ENCODE measurements around the gene CACNA2D1.

DNA sequence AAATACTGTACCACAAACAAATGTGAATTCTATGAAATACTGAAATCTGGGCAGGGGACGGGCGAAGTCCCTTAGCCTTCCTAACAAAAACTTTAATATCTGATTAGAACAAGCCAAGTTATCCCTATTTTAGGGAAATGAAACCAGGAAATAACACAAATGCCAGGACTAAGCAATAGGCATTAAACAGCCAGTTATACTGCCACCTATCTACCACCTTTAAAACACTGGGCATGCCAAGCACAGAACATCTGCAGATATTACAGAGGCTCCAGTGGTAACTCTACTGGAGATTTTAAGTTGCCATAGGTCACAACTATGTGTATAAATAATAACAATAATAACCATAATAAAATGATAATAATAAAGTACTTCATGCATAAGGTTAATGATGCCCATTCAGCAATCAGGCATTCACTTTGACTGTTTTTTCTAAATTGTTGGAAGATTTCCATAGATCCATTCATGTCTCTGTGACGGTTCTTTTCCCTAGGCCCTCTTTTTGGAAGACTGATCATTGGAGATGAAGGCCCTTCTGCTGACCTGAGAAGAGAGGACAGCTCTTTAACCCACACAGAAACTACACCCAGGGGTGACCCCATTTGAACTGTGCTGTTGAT is 195.7 kb downstream of the CACNA2D1 start:
- TF ChIP-seq SREBF1 (IDR thresholded peaks at IDR 0.05; ENCODE audit: borderline replicate concordance, low read depth, low read length) (no peak), NR1H2 (CRISPR knock-in tag; IDR thresholded peaks at IDR 0.05) (no peak), ZNF23 (CRISPR knock-in tag; IDR thresholded peaks at IDR 0.05) (no peak)
- TF ChIP-seq, protein P1, sequence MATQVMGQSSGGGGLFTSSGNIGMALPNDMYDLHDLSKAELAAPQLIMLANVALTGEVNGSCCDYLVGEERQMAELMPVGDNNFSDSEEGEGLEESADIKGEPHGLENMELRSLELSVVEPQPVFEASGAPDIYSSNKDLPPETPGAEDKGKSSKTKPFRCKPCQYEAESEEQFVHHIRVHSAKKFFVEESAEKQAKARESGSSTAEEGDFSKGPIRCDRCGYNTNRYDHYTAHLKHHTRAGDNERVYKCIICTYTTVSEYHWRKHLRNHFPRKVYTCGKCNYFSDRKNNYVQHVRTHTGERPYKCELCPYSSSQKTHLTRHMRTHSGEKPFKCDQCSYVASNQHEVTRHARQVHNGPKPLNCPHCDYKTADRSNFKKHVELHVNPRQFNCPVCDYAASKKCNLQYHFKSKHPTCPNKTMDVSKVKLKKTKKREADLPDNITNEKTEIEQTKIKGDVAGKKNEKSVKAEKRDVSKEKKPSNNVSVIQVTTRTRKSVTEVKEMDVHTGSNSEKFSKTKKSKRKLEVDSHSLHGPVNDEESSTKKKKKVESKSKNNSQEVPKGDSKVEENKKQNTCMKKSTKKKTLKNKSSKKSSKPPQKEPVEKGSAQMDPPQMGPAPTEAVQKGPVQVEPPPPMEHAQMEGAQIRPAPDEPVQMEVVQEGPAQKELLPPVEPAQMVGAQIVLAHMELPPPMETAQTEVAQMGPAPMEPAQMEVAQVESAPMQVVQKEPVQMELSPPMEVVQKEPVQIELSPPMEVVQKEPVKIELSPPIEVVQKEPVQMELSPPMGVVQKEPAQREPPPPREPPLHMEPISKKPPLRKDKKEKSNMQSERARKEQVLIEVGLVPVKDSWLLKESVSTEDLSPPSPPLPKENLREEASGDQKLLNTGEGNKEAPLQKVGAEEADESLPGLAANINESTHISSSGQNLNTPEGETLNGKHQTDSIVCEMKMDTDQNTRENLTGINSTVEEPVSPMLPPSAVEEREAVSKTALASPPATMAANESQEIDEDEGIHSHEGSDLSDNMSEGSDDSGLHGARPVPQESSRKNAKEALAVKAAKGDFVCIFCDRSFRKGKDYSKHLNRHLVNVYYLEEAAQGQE (IDR thresholded peaks at IDR 0.05; ENCODE audit: borderline replicate concordance), result no peak
- TF ChIP-seq, protein P1 (CRISPR knock-in tag; IDR thresholded peaks at IDR 0.05; ENCODE audit: low read depth), result no peak

Measured in K562 (cell line).